HG03045 (cell line): ENCODE results near the gene PDGFA.

Experiments
- ATAC-seq: cut with Tn5 transposase; IDR thresholded peaks from one replicate; pipeline ENCODE4 v1.9.1; 2021; ENCODE audit warnings: mild to moderate bottlenecking, moderate library complexity; ENCODE audit not compliant: unreplicated experiment

Gene PDGFA

DNA sequence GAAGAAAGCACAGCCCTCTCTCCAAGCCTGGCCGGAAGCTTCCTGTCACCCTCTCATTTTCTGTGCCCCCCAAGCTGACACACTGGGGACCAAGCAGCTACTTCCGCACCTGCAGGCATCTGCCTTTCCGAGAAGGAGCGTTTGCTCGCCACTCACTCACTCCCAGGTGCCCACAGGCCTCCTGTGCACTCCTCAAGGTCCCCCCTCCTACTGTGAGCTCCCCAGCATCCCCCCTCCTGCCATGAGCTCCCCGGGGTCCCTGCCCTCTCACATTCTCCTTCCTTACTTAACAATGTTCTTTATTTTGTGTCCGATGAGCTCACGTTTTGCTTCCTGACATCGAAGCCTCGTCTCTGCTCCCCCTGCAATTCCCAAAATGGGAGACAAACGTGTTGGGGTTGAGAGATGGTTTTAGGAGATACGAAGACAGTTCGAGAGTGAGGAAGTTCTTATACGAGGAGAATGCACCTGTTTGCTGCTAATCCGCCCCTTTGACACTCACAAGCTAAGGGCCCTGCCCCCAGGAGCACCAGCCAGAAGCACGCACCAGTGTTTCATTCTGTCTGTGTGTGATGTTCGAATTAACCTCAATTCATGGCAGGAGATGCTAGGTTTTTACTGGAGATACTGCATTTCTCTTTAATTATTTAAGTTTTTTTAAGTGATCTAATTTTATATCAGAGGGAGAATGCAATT, 70.2 kb downstream of the PDGFA start:
- no peak for ATAC-seq

DNA sequence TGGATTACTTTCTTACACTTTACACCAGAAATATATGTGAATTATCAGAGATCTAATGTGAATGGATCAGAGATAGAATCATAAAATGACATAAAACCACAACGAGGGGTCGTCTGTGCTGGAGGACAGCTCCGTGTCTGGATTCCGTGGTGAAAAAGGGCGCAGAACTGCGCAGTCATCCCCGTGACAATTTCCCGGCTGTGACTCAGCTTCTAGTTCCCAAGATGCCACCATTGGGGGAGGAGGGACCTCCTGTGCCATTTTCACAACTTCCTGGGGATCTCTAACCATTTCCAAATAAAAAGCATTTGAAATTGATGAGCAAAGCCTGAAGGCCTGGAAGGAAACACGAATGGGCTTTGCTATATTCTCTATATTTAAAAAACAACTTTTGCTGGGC, 72.1 kb downstream of the PDGFA start:
- ATAC-seq: no peak
